Measurements from ENCODE around the gene POLD3. TPM values are rescaled to one million over a fixed set of nuclear protein-coding genes. Genes with fewer than 3 reads are reported as not detected.
A peak's percentile ranks its signal among the peaks of the same experiment; 100 is the strongest.

Gene POLD3
- total RNA-seq, 2 donors from 2014 or later = 38.5 to 52.2 TPM

DNA sequence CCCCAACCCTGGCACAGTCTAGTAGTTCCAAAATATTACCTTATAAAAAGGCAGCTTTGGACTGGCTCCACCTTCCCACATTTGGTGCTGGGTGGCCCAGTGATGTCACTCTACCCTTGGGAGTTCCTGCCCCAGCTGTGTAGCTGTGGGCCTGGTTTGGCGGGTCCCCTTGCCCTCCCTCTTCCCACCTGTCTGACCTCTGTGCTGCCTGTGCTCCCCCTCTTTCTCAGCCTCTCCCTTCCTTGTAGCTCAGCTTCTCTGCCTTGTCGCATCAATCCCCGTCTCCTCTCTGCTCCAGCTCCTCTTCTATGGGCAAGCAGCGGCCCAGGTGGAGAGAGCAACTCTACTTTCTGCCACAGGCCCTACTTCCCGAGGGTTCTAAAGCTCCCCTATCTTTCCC is 84.2 kb downstream of the POLD3 start:
- peaks cover 5% of the 10 kb centered on the region for H3K27me3 Mint-ChIP-seq (ENCODE audit: insufficient read depth)
- DNase-seq = no peak
- peaks cover 2% of the 10 kb centered on the region for H3K36me3 Mint-ChIP-seq (ENCODE audit: low read depth)
- H3K4me1 Mint-ChIP-seq = peaks cover 8% of the 10 kb centered on the region
- Histone ChIP-seq H3K9ac (ENCODE audit: extremely low read depth, low read length, poor library complexity, severe bottlenecking) (no peak overlapping the region), H3K27ac (ENCODE audit: low read depth, low read length) (no peak overlapping the region), H3K27me3 (ENCODE audit: control insufficient read depth, insufficient read depth, low read length, poor library complexity, severe bottlenecking) (no peaks in the 10 kb centered on the region), H3K4me1 (ENCODE audit: control insufficient read depth, insufficient read depth, low read length) (no peaks in the 10 kb centered on the region), H3K36me3 (ENCODE audit: control insufficient read depth, insufficient read depth, low read length) (no peaks in the 10 kb centered on the region), H3K9me3 (ENCODE audit: control insufficient read depth, low read length) (no peaks in the 10 kb centered on the region), H3K4me3 (ENCODE audit: low read length) (no peak overlapping the region)
- H3K27ac Mint-ChIP-seq = no peak overlapping the region
- WGBS, 2 experiments (ENCODE audit: insufficient coverage in 1 of 2, insufficient read length in 1 of 2) = 91% methylated on average over 5 of the region's 5 CpGs; no CpG with 5 or more reads in 1 of the 2 experiments
- H3K4me3 Mint-ChIP-seq = no peak overlapping the region
- H3K9me3 Mint-ChIP-seq = peaks cover 5% of the 10 kb centered on the region
- TF ChIP-seq, protein P1, sequence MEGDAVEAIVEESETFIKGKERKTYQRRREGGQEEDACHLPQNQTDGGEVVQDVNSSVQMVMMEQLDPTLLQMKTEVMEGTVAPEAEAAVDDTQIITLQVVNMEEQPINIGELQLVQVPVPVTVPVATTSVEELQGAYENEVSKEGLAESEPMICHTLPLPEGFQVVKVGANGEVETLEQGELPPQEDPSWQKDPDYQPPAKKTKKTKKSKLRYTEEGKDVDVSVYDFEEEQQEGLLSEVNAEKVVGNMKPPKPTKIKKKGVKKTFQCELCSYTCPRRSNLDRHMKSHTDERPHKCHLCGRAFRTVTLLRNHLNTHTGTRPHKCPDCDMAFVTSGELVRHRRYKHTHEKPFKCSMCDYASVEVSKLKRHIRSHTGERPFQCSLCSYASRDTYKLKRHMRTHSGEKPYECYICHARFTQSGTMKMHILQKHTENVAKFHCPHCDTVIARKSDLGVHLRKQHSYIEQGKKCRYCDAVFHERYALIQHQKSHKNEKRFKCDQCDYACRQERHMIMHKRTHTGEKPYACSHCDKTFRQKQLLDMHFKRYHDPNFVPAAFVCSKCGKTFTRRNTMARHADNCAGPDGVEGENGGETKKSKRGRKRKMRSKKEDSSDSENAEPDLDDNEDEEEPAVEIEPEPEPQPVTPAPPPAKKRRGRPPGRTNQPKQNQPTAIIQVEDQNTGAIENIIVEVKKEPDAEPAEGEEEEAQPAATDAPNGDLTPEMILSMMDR (conservative IDR thresholded peaks at IDR 0.05) = no peak

DNA sequence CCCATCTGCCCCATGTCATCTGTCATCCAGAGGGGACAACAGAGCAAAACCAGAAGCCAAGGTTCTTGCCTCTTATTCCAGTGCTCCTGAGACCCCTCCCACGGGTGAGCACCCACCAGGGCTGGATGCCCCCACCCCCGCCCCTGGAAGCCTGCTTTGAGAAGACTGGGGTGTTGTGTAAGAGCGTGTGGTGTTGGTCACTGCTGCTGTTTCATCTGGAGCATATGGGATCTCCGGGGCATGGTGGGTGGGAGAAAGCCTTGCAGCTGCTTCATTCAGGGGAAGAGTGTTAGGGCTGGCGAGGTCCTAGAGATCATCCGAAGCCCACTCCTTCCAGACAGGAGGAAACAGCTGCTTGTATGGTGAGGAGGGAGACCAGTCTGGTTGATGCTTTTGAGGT is 84.7 kb downstream of the POLD3 start:
- 90 to 93% methylated on average over 2 to 6 of the region's 6 CpGs for WGBS, 2 experiments (ENCODE audit: insufficient coverage in 1 of 2, insufficient read length in 1 of 2)
- H3K9ac ChIP-seq (ENCODE audit: extremely low read depth, low read length, poor library complexity, severe bottlenecking) = no peak overlapping the region
- Mint-ChIP-seq H3K9me3 (peaks cover 5% of the 10 kb centered on the region), H3K27ac (no peak overlapping the region), H3K36me3 (ENCODE audit: low read depth) (peaks cover 2% of the 10 kb centered on the region), H3K27me3 (ENCODE audit: insufficient read depth) (peaks cover 4% of the 10 kb centered on the region), H3K4me3 (no peak overlapping the region), H3K4me1 (peaks cover 8% of the 10 kb centered on the region)
- no peaks in the 10 kb centered on the region for H3K9me3 ChIP-seq (ENCODE audit: control insufficient read depth, low read length)
- DNase-seq = peak; percentile 27
- H3K4me1 ChIP-seq (ENCODE audit: control insufficient read depth, insufficient read depth, low read length) = no peaks in the 10 kb centered on the region
- H3K4me3 ChIP-seq (ENCODE audit: low read length) = no peak overlapping the region
- TF ChIP-seq, protein P1 (conservative IDR thresholded peaks at IDR 0.05) = no peak
- H3K36me3 ChIP-seq (ENCODE audit: control insufficient read depth, insufficient read depth, low read length) = no peaks in the 10 kb centered on the region
- no peak overlapping the region for H3K27ac ChIP-seq (ENCODE audit: low read depth, low read length)
- H3K27me3 ChIP-seq (ENCODE audit: control insufficient read depth, insufficient read depth, low read length, poor library complexity, severe bottlenecking) = no peaks in the 10 kb centered on the region

- no peak overlapping the region for H3K4me3 Mint-ChIP-seq
- H3K4me1 Mint-ChIP-seq = peaks cover 8% of the 10 kb centered on the region
- peaks cover 5% of the 10 kb centered on the region for H3K9me3 Mint-ChIP-seq
- 87 to 92% methylated on average over 4 to 5 of the region's 5 CpGs for WGBS, 2 experiments (ENCODE audit: insufficient coverage in 1 of 2, insufficient read length in 1 of 2)
- Histone ChIP-seq H3K36me3 (ENCODE audit: control insufficient read depth, insufficient read depth, low read length) (no peaks in the 10 kb centered on the region), H3K27ac (ENCODE audit: low read depth, low read length) (no peak overlapping the region), H3K9me3 (ENCODE audit: control insufficient read depth, low read length) (no peaks in the 10 kb centered on the region), H3K9ac (ENCODE audit: extremely low read depth, low read length, poor library complexity, severe bottlenecking) (no peak overlapping the region), H3K4me1 (ENCODE audit: control insufficient read depth, insufficient read depth, low read length) (no peaks in the 10 kb centered on the region), H3K27me3 (ENCODE audit: control insufficient read depth, insufficient read depth, low read length, poor library complexity, severe bottlenecking) (peaks cover 6% of the 10 kb centered on the region), H3K4me3 (ENCODE audit: low read length) (no peak overlapping the region)
- TF ChIP-seq, protein P1 (conservative IDR thresholded peaks at IDR 0.05) = no peak
- DNase-seq = peak; percentile 31
- no peak overlapping the region for H3K27ac Mint-ChIP-seq
- H3K36me3 Mint-ChIP-seq (ENCODE audit: low read depth) = peaks cover 2% of the 10 kb centered on the region
- H3K27me3 Mint-ChIP-seq (ENCODE audit: insufficient read depth) = peaks cover 10% of the 10 kb centered on the region
These were observed 85.7 kb downstream of the POLD3 start for GRCh38 chr11:74678041-74678440.

Measured in endodermal cell (in vitro differentiated cells).